Measurements from ENCODE around the gene CRADD.
"Not testable (repeated sequence)": the region's sequence is repeated elsewhere in the genome, so short reads cannot be mapped to it uniquely, and the experiment has no call there.

The CRADD gene

DNA sequence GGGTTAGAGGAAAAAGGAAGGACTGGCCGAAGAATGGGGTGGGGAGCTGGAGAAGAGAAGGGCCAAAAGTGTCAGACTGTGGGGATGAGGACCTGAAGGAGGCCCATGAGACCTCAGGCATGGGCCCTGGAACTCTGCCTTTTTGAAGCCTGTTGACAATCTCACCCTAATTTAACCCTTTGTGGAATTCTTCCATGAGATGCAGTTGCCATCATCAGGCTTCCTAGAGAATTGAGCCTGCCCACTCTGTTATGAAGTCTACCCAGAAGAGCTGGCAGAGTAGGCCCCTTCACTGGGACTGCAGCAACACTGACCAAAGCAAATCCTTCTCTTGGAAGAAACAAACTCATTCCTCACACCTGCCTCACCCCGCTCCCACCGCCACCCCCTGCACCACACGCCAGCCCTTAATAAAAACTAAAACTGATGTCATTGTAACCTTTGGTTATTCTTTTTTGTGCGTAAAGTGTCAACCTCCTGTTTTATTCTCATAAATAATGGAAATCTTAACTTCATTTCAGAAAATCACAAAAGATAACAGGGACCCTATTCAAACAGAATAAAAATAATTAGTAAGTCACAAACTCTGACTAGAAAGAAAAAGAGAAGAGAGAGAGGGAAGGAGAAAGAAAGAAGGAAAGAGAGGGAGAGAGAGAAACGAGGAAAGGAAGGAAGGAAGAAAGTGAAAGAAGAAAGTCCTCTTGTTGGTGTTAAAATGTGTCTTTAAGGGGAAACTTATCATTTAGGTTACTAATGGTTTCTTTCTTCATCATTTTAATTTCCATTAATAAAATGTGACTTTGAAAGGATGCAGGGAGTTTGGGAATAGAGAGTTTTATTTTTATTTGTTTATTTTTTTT is 61.3 kb downstream of the CRADD start:
- peak in 1 of 4 experiments; percentile 18 for DNase-seq

DNA sequence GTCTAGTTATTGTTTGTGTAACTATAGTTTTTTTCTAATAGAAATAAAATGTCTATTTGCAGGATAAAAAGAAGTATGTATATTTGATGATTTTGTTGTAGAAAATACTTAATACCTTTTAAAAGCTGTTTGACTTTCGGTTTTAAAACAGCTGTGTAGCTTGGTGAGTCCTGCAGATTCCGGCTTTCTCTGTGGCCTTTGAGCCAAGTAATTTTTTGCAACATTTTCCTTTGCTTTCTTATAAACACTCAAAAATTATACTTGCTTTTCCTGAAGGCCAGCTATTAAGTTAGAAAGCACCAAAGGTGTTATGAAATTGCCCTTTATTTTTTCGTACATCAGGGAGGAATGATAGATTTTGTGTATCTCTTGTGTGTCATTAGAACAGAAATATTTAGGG is 63.6 kb downstream of the CRADD start:
- peak in 1 of 4 experiments; percentile 30 for DNase-seq

- peak in 1 of 4 experiments; percentile 21 for DNase-seq
These were observed 64.5 kb downstream of the CRADD start for GRCh38 chr12:93741659-93742109.

- DNase-seq = peak; percentile 63 to 88 (median 74)
These were observed 65.1 kb downstream of the CRADD start for GRCh38 chr12:93742110-93742934.

DNA sequence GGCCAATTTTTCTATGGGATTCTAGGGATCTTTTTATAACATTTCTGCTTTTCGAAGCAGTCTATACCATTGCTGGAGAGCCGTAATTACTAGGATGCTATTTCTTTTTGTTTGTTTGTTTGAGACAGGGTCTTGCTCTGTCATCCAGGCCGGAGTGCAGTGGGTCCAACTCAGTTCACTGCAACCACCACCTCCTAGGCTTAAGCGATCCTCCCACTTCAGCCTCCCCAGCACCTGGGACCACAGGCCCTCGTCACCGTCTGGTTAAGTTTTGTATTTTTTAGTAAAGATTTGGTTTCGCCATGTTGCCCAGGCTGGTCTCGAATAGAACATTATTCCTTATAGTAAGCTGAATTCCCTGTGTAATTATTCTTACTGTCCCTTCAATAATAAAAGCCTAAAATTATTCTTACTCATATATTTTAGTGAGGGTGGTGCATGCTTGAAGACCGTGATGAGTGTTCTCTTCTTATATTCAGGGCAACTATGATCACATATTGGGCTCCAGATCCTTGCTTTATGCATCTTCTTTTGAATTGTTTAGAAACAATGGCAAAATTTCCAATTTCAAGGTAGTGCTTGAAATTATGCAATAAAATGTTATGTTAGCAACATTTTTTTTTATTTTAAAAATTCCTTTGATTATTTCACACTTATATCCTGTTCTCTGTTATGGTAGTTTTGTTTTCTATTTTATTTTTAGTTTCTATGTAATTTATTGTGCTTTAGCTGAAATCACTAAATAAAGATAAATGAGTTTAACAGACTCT is 66.2 kb downstream of the CRADD start:
- no peak for DNase-seq

- DNase-seq = no peak
These were observed 67.0 kb downstream of the CRADD start for GRCh38 chr12:93743999-93744689.

DNA sequence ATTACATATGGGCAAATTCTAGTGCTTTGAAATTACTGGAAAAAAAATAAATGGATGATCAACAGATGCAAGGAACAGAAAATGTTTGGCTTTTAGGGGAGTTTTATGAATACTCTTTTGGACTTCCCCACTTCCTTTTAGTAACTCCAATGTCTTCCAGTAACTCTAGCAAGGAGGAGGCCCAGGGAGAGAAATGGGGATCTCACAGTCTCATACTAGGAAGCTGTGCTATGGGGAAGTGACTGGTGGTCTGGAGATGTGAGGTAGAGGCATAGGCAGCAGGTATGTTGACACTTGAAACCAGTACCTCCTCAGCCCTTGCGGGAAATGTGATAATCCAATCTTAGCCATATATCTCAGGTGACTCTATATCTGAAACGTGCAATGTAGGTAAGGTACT is 68.1 kb downstream of the CRADD start:
- peak in 3 of 4 experiments; percentile 19 to 45 (median 42) for DNase-seq

DNA sequence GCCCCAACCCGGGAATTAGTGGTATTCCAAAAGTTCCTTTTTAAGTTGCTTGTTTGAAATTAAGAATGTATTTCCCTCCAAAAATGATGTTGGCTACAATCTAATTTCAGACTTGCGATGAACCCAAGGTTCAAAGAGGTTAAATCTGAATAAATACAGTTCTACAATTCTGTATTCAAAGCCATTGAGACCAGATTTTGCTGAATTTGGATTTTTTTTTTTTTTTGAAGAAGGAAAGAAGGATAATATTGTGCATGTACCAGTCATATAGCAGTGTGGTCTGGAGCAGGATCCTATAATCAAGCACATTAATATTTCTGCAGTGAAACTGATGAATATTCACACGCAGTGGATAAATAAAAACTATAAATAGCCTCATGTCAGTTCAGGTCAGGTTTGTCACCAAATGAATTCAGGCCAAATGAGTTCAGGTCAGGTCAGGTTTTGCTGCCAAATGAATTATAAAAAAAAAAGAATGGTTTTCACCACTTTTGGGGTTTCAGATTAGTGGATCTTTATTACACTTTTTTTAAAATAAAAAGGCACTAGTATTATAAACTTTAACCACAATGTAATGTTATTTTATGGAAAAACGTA is 69.5 kb downstream of the CRADD start:
- DNase-seq = no peak

DNA sequence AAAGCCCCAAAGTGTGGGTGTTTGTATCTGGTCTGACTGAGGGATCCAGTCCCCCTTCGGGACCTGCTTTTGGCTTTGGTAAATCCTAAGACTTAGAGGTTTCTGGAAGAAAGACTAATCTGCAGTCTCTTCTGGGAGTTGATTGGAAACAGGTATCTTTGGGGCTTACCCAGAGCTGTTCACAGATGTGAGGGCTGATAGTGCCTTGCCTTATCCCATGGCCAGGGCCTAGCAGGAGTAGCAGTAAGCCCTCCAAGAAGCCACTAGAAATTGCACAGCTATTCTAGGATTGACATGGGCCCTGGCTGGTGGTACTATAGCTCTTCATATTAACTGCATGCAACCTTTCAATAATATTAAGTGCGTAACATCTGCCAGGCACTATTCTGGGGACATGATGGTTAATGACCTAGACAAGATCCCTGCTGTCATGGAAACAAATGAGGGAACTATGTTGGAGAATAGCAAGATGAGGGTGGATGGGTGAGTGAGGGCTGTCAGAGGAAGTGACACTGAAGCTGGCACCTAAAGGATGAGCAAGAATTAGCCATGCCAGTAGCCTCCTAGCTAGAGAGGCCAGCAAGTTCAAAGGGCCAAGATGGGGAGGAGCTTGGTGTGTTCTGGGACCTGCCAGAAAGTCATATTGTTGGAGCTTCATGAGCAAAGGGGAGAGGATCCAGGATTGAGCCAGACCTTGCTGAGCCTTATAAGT is 71.7 kb downstream of the CRADD start:
- peak in 1 of 4 experiments; percentile 7 for DNase-seq

GRCh38 chr12:93749515-93749914 is 72.3 kb downstream of the CRADD start:
- no peak for DNase-seq

DNA sequence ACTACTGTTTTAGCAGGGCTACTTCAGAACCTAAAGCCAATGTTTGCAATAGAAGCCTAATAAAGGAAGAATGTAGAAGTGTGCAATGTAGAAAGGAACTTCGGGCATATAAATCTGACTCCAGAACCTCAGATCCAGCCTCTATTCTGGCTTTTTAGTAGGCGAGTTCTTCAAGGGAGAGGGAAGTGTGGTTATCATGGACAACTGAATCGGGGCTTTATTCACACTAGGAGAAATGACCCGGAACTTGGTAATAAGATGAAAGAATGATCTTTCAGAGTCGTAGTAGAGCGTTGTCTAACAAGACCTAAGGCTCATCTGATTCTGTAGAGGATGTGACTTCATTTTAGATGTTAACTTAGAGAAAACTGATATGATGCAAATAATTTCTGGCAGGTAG is 72.9 kb downstream of the CRADD start:
- DNase-seq = no peak

DNA sequence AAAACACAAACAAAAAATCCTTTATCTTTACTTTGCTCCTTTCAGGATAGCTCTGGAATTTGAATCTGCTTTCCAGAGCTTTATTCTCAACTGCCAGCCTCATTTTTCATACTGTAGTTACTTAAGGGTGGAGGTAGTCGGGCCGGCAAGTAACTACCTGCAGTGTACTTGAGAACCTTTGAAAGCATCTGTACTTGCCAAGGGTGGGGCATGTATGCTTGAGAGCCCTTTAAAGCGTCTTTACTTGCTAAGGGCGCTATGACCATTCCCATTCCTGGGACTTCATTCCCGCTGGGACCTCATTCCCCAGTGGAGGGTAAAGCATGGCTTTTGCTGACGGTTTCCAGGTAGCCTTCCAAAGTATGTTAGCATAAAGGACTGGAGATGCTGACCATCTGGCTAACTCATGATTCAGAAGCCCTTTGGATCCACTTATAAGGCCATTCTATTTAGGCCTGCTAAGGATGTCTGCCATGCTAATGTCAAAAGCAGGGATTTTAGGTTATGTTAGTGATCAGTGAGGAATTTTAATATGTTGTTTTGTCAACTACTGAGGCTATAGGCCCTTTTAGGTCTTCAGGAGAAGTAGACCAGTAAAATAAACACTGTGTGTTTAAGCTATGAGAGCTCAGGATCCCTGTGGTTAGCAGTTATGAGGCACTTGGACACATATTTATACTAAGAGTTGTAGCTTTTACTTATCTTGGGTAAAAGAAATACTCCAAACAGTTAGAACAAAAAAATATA is 74.9 kb downstream of the CRADD start:
- DNase-seq = no peak

DNA sequence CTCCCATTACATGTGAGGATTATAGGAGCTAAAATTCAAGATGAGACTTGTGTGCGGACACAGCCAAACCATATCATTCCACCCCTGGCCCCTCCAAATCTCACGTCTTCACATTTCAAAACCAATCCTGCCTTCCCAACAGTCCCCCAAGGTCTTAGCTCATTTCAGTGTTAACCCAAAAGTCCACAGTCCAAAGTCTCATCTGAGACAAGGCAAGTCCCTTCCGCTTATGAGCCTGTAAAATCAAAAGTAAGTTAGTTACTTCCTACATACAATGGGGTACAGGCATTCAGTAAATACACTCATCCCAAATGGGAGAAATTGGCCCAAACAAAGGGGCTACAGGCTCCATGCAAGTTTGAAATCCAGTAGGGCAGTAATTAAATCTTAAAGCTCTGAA is 76.1 kb downstream of the CRADD start:
- DNase-seq = no peak

DNA sequence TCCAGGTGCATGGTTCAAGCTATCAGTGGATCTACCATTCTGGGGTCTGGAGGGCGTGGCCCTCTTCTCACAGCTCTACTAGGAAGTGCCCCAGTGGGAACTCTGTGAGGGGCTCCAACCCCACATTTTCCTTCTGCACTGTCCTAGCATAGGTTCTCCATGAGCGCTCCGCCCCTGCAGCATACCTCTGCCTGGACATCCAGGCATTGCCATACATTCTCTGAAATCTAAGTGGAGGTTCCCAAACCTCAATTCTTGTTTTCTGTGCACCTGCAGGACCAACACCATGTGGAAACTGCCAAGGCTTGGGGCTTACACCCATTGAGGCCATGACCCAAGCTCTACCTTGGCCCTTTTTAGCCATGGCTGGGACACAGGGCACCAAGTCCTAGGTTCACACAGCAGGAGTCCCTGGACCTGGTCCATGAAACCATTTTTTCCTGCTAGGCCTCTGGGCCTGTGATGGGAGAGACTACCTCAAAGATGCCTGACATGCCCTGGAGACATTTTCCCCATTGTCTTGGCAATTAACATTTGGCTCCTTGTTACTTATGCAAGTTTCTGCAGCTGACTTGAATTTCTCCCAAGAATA is 76.8 kb downstream of the CRADD start:
- no peak for DNase-seq

GRCh38 chr12:93754859-93755258 is 77.7 kb downstream of the CRADD start:
- DNase-seq = not testable (repeated sequence)

GRCh38 chr12:93756288-93756687 is 79.1 kb downstream of the CRADD start:
- DNase-seq = no peak

GRCh38 chr12:93757792-93758694 is 80.9 kb downstream of the CRADD start:
- DNase-seq = no peak

- peak in 2 of 4 experiments; percentile 36 to 38 for DNase-seq
These were observed 81.7 kb downstream of the CRADD start for GRCh38 chr12:93758801-93759373.

All from suppressor macrophage (primary cell).